ENCODE results near the gene RHOU. TPM values are rescaled to one million over a fixed set of nuclear protein-coding genes. Genes with fewer than 3 reads are reported as not detected.

The RHOU gene
- total and polyA plus RNA-seq, 2 of the 13 experiments (the other 11 are each of a cell fraction or from before 2014, with no cell fraction given) = 11.9 to 18.5 TPM

GRCh38 chr1:228737601-228738041, 2.3 kb downstream of the RHOU start (continued):
- TF ChIP-seq PAXIP1 (CRISPR knock-in tag; conservative IDR thresholded peaks at IDR 0.05) (0 out of 2 replicates have a peak, but pooled peaks have one; percentile 23), TBX3 (IDR thresholded peaks at IDR 0.05; ENCODE audit: borderline replicate concordance) (no peak), HIC2 (CRISPR knock-in tag; IDR thresholded peaks at IDR 0.05; ENCODE audit: low read depth) (no peak), RCOR2 (CRISPR knock-in tag; IDR thresholded peaks at IDR 0.05) (0 out of 2 replicates have a peak, but pooled peaks have one; percentile 10), ZFY (CRISPR knock-in tag; IDR thresholded peaks at IDR 0.05) (no peak), SIX4 (CRISPR knock-in tag; IDR thresholded peaks at IDR 0.05) (peak; percentile 64; the same call in 1 of the 2 replicates), ASH2L (IDR thresholded peaks at IDR 0.05; ENCODE audit: insufficient read length, low read depth, low read length) (peak; percentile 15), RBAK (CRISPR knock-in tag; IDR thresholded peaks at IDR 0.05) (peak; percentile 61; the same call in 1 of the 2 replicates), GATAD2A (CRISPR knock-in tag; IDR thresholded peaks at IDR 0.05) (peak; percentile 37; the same call in 1 of the 2 replicates), GLMP (CRISPR knock-in tag; IDR thresholded peaks at IDR 0.05; ENCODE audit: borderline replicate concordance) (no peak)
- TF ChIP-seq, protein P1, sequence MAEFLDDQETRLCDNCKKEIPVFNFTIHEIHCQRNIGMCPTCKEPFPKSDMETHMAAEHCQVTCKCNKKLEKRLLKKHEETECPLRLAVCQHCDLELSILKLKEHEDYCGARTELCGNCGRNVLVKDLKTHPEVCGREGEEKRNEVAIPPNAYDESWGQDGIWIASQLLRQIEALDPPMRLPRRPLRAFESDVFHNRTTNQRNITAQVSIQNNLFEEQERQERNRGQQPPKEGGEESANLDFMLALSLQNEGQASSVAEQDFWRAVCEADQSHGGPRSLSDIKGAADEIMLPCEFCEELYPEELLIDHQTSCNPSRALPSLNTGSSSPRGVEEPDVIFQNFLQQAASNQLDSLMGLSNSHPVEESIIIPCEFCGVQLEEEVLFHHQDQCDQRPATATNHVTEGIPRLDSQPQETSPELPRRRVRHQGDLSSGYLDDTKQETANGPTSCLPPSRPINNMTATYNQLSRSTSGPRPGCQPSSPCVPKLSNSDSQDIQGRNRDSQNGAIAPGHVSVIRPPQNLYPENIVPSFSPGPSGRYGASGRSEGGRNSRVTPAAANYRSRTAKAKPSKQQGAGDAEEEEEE (CRISPR knock-in tag; IDR thresholded peaks at IDR 0.05; ENCODE audit: borderline replicate concordance) = no peak
- TF ChIP-seq, protein P2, sequence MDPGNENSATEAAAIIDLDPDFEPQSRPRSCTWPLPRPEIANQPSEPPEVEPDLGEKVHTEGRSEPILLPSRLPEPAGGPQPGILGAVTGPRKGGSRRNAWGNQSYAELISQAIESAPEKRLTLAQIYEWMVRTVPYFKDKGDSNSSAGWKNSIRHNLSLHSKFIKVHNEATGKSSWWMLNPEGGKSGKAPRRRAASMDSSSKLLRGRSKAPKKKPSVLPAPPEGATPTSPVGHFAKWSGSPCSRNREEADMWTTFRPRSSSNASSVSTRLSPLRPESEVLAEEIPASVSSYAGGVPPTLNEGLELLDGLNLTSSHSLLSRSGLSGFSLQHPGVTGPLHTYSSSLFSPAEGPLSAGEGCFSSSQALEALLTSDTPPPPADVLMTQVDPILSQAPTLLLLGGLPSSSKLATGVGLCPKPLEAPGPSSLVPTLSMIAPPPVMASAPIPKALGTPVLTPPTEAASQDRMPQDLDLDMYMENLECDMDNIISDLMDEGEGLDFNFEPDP (CRISPR knock-in tag; conservative IDR thresholded peaks at IDR 0.05) = no peak

Measured in HepG2 (cell line).